T-helper 1 cell treated with Interleukin-12 subunit alpha and Interleukin-12 subunit beta and Interleukin-4 antibody, amounts not matched to agents 30 ng/mL and 1 ng/mL, for 36 hours (primary cell): ENCODE results near the gene DDC. TPM values are rescaled to one million over a fixed set of nuclear protein-coding genes. Genes with fewer than 3 reads are reported as not detected.

Experiments
- intact Hi-C: fragments of 100-400 bp; cut with micrococcal nuclease; formaldehyde crosslinking; loops from one replicate; pipeline ENCODE4 v1.15.1; 2024
- total RNA-seq: library from RNA; stranded (reverse); gene quantifications from 2 replicates; pipeline ENCODE4 v1.2.3, GENCODE V29; 2022

DDC gene
- total RNA-seq, 1 donor from 2014 or later = not detected

DNA sequence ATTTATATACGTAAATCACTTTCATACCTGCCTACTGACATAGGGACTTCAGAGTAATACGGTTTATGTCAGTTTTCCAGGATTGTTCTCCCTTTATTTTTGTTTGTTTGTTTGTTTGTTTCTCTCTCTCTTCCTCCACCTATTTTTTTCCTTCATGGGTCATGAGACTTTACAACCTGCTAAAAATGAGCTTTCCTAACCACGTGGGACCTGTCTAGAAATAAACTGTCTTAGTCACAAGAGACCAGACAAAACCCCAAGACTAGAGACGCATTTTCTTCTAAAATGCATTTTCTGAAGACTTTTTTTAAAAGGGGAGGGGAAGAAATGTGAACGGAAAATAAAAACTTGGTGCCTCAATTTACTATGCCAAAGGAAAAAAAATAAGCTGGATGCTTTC is 74.0 kb downstream of the DDC start:
- intact Hi-C loops = no loop called here

DNA sequence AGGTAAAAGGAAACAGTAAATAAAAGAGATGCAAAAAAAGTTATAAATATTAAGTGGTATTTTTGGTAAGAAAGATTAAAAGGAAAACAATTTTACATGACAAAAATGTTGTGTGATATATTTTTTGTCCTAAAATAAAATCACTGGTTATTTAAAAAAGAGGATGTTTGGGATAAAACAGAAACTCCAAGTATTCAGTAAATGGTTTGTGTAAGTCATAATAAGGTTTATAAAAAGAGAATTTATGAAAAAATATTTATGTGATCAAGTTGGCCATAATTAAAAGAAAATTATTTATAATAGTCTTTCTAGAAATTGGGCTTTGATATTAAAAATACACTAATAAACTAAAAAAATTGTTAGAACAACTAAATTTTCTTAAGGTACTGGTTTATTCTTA is 76.8 kb downstream of the DDC start:
- intact Hi-C loops = no loop called here

DNA sequence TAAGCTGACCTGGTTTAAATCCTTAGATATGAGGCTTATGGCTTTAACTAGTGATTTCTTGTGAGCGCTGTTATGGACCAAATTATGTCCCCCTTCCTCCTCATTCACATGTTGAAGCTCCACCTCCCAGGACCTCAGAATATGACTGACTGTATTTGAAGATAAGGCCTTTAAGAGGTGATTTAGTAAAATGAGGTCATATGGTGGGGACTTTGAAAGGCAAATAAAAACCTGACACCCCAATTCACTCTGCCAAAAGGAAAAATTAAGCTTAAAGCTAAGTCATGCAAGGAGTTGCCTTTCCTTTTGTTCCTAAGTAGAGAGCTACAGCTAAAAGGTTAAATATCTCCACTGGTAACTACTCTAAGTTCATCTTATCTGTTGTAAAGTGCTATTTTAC is 78.7 kb downstream of the DDC start:
- intact Hi-C loops = no loop called here

GRCh38 chr7:50481867-50482266 is 83.3 kb downstream of the DDC start:
- intact Hi-C loops = no loop called here

DNA sequence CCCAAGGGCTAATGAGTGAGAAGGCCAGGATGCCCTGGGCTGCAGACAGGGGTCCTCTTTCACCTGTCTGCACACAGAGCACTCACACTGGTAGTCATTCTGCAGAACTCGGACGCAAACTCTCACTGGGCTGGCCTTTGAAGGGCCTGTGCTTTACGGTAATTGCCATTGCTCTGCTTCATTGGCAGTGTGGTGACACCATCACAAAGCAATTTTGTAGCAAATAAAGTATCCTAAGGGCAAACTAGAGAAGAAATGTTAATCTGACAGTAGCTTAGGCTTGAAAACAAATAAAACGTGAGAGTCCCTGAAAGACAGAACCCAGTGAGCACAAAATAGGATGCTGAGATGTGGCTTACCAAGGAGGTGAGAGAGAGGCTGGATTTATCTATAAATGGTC is 84.4 kb downstream of the DDC start:
- intact Hi-C loops = no loop called here

DNA sequence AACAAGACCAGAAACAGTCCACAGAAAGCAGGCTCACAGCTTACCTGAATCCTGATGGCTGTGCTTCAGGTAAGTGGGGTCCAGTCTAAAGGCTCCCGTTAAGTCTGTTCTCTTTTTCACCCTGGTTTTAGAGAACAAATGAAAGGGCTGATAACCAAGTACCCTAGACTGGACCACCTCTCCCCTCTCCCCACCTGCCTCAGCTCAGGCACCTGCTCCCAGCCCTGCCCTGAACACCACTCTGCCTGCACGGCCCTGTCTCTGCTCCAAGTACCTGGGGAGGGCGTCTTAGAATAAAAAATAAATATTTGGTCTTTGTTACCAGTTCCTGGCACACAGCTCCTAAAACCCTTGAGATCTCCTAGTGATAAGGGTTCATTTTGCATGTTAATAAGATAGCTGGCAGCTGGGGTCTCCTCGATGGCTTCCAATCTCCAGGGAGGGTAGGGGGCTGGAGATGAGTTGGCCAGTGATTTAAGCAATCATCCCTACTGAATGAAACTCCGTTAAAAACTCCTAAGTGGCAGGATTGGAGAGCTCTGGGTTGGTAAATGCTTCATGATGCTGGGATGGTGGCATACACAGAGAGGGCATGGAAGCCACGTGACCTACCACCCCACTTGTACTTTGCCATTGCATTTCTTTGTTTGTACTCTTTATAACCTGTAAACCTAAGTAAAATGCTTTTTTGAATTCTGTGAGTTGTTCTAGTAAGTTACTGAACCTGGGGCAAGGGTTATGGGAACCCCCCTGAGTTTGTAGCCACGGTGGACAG is 85.3 kb downstream of the DDC start:
- intact Hi-C loops = no loop called here

DNA sequence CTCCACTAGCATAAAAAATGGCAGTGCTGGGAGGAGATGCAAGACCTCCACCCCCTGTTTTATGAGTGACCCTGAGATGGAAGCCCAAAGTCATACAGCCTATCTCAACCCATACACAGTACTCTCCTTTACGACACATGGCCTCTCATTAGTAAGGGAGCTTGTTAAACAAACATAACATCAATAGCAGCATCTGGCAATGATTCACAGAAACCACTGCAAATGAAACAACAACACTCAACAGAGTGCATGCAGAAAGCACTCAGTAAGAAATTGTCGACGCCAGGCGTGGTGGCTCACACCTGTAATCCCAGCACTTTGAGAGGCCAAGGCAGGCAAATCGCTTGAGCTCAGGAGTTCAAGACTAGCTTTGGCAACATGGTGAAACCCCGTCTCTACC is 87.6 kb downstream of the DDC start:
- intact Hi-C loops = no loop called here

DNA sequence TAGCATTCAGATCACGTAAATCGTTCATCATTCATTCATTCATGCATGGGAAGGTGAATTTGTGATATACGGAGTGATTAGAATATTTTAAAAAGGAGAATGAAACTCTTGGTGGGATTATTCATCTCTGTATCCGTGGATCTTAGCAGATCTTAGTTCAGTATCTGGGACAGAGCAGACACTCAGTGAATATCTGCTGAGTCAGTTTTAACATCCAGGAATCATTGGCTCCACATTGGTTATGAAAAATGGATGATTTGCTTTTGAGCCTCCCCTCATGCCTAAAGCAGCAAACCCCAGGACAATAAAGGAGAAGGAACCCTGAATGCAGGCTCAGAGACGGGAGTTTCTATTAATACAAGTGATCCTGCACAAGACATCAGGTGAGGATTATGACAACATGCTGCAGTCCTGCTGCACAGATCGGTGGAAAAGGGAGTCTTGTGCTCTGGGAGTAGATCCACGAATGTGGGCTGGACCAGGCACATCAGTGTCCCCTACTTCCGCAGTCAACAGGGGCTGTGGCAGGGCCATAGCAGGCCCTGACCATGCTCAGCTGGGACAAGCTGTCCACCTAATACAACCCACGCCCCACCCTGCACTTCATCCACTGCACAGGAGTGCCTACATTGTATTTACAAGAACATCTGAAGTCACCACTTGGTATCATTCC is 88.1 kb downstream of the DDC start:
- intact Hi-C loops = no loop called here

DNA sequence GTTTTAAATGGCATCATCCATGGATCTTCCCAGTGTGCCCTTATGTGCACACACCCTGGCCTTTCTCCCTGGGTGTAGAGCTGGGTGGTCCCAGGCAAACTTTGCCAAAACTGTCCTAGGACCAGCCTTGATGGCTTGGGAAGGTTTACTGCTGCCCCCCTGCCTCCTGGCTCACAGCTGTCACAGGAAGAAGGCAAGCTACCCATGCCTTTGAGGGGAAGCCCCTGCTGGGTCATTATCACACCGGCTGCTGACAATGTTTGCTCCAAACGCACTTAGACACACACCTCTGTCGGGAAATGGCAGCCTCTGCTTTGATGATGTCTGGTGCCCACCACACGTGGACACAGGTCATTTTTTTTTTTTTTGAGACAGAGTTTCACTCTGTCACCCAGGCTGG is 89.9 kb downstream of the DDC start:
- intact Hi-C loops = no loop called here

GRCh38 chr7:50474382-50475160 is 90.6 kb downstream of the DDC start:
- intact Hi-C loops = no loop called here

DNA sequence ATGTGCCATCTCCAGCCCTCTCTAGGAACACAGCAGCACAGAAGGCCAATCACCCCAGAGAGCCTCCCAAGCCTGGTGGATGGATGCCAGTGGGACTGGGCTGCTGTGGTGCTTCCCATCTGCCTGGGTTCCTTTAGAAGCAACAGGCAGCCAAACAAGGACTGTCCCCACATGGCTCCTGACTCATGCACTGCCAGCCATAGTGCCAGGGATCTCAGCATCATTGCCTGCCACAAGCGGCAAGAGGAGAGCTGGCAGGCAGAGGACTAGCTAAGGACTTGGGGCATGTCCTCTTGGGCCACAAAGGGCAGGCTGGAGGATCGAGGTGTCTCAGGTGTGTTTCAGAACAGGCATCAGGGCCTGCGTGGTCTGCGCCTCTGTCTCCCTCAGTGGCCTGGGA is 91.7 kb downstream of the DDC start:
- intact Hi-C loops = no loop called here

DNA sequence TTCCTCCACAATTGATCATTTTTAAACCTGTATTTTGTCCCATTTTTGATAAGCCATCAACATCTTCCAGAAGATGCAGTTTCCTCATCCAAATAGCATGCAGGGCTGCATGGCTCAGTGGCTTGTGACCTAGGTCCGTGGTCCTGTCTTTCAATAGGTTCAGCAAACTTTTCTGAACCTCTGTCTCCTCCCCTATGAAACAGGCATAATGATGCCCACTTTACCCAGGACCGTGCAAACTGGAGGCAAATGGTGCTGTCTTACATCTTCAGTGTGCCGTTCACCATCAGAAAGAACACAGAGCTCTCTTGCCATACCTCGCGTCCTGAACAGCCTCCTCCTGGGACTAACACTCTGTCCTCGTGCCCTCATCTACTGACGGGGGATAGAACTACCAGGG is 92.8 kb downstream of the DDC start:
- intact Hi-C loops = no loop called here

DNA sequence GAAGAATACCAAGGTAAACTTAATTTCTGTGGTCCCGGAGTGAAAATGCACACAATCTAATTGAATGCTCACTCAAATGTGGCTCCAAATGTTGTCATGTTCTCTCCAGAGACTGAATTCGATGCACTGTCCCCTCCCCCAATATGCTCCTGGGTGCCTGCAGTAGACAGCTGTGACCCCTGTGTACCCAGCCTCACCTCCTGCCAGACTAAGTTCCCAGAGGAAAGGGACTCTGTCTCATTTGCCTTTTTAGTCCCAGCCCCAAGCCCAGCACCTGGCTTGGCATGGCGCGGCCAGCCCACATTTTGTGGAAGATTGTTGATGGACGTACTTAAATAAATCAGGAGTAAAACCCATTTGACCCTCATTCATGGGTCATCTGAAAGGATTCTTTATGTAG is 93.2 kb downstream of the DDC start:
- intact Hi-C loops = no loop called here

DNA sequence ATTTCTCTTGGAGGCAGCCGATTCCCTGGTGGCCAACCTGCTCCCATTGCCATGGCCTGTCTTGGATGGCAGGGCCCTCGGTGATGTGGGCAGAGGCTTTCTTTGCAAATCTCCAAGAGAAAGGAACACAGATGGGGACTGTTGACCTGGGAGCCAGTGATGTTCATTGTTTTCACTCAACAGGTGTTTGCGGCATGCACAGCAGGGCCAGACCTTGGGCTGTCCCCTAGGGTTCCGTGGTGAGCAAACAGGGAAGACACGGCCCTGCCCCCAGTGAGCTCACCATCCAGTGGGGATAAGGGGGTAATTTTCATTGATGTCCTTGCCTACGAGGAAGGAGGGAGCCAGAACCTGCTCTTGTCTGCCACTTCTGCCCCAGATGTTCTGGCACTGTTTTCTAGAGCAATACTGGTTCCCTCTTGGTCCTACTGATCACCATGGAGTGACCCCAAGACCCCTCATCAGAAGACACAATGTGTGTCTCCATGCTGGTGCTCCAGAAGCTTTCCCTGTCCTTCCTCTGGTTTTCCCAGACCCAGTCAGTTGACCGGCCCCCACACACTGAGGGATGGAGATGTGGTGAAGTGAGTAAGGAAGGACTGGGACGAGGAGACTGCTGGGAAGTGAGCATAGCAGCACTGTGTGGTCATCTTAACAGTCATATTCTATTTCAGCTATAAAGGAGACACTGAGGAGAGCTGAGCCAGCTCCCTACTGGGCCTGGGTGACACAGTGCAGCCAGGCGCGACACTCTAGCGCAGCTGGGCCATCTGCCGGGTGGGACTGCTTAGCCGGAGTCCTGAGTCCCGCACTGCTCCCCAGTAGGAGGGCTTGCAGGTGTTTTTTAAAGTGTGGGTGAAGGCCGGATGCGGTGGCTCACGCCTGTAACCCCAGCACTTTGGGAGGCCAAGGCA is 94.7 kb downstream of the DDC start:
- intact Hi-C loops = no loop called here

- intact Hi-C loops = loop anchor here (5.0 kb wide), 1 partner anchor 262 kb away; no protein-coding TSS in a partner anchor
Measured at GRCh38 chr7:50469181-50469580, 96.0 kb downstream of the DDC start.

DNA sequence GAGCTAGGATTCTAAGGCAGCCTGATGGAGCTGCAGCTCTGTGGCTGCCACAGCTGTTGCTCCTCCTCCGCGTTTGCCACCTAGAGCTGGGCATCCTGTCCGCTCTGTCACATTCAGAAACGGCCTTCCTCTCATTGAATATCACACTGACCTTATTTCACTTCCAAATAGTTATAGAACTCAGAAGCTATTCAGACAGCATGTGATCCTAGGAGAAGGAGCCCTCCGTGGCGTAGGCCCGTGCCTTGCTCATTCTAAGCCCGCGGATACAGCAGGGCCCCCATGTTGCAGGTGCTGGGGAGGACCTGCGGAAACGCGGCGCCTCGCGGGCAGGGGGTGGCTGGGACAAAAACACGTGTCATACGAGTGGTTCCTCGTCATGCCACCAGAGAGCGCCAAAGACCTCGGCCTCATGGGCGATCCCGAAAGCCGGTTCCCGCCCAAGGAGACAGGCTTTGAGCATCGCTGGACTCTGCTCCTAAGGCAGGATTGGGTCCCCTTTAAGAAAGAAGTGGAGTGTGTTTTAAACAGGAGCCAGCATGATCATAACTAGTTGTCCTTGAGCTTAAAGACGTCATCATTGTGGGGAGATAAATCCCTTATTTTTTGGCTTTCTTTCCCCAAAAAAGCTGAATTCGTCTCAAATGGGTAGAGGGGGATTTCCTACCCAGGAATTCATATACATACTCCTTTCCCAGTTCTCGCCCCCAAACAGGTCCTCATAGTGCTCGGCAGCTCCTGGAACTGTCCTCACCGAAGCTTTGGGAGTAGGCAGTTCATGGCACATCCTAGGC is 97.2 kb downstream of the DDC start:
- intact Hi-C loops = loop anchor here (1.0 to 5.0 kb wide), 7 partner anchors 165 to 693 kb away; no protein-coding TSS in a partner anchor

DNA sequence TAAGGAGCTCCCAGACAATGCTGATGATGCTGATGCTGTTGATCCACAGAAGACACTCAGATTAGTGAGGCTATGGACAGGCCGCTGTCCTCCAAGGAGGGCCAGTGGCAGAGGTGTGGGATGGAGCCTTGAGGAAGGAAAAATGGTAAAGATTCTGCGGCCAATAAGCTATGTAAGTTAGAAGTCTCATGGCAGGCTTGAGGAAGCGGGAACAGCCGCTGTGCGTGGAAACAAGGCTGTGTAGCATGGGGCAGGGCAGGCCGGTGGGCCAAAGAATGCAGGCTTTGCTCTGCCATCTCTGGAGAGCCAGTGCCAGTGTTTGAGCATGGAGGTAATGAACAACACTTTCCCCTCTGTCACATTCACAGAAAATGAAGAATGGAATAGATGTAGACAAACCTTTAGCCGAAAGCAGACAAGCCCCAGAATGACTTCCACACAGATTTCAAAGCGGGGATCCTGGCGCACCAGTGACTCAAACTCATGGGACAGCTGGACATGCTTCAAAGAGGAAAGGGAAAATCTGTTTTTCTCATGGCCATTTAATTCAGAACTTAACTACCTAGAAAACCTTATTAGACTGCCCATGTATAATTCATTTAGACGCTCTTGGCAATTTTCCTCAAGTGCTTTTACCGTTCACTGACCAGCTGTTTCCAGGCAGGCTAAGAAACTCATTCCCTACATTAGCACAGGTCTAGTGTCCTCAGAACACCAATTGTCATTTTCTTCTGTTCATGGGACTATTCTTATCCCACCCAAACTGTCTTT is 98.2 kb downstream of the DDC start:
- intact Hi-C loops = loop anchor here (5.0 kb wide), 1 partner anchor 260 kb away; no protein-coding TSS in a partner anchor

- intact Hi-C loops = no loop called here
Measured at GRCh38 chr7:50463035-50463434, 102.2 kb downstream of the DDC start.

GRCh38 chr7:50462361-50462760 is 102.8 kb downstream of the DDC start:
- intact Hi-C loops = no loop called here
